HCT116 (cell line): ENCODE measurements around the gene FKBP9. TPM values are rescaled to one million over a fixed set of nuclear protein-coding genes. Genes with fewer than 3 reads are reported as not detected.

Source experiments
- ATAC-seq: fragments of 200-7000 bp; cut with Tn5 transposase; 2 replicates; pipeline ENCODE4 v1.9.1; 2020; ENCODE audit warnings: mild to moderate bottlenecking, moderate library complexity
- BruUV-seq: library from RNA; stranded (reverse); fragments of 400-500 nt; replicated peaks from 2 replicates; lab custom pipeline; 2021; lab: Mats Ljungman, UMichigan
- CTCF ChIA-PET: fragments of 300-600 bp; sonication (Branson Sonifier 250); formaldehyde crosslinking; loops from one replicate; lab custom pipeline; 2021; ENCODE audit warnings: antibody characterized with exemption; lab: Charles Lee
- POLR2A ChIA-PET: fragments of 300-600, 350-600 bp; sonication (Branson Sonifier 250); formaldehyde crosslinking; loops from one replicate; lab custom pipeline; 2021; ENCODE audit warnings: antibody characterized with exemption; lab: Charles Lee
- RAD21 ChIA-PET, 2 experiments: fragments of 300-600 bp; sonication (Branson Sonifier 250); formaldehyde crosslinking; loops; one replicate each; lab custom pipeline; 2023; ENCODE audit warnings: low total read pairs in 2 of 2; ENCODE audit not compliant: uncharacterized antibody in 2 of 2, unreplicated experiment in 2 of 2, low non-redundant PET in 1 of 2; lab: Charles Lee
- DNase-seq: peaks from one replicate; pipeline ENCODE4 v3.0.0-alpha.2; 2010; ENCODE audit warnings: low read depth, low spot score
- H2AFZ ChIP-seq: fragments of 200-600 bp; shearing (Covaris generic), sonication (generic); 2 replicates; pipeline ENCODE4 v1.6.1; 2017; ENCODE audit warnings: low read depth, mixed run types, mixed read lengths, antibody characterized with exemption, low read length; ENCODE audit not compliant: poor library complexity, severe bottlenecking
- H3K27ac ChIP-seq: 2 replicates; pipeline ENCODE4 v1.5.1; 2012; ENCODE audit warnings: low read depth, low read length
- H3K27me3 ChIP-seq: fragments of 200-600 bp; sonication (generic); 2 replicates; pipeline ENCODE4 v1.6.1; 2016; ENCODE audit warnings: mixed run types, low read length, mixed read lengths; ENCODE audit not compliant: insufficient read depth
- H3K36me3 ChIP-seq, 2 experiments: fragments of 200-500 bp in 1 of 2; fragments of 200-600 bp in 1 of 2; sonication (Bioruptor generic) in 1 of 2; sonication (generic) in 1 of 2; 2 replicates each; pipeline versions ENCODE4 v1.5.1 to v1.6.1; 2014 to 2016; ENCODE audit warnings: low read length in 2 of 2, inconsistent platforms in 1 of 2, mixed read lengths in 1 of 2, mixed run types in 1 of 2; ENCODE audit not compliant: insufficient read depth in 2 of 2, control insufficient read depth in 1 of 2
- H3K4me1 ChIP-seq, 2 experiments: fragments of 200-600 bp in 1 of 2; sonication (generic) in 1 of 2; 2 replicates each; pipeline versions ENCODE4 v1.5.1 to v1.6.1; 2012 to 2017; ENCODE audit warnings: low read length in 2 of 2, inconsistent platforms in 1 of 2, mild to moderate bottlenecking in 1 of 2, mixed read lengths in 1 of 2, mixed run types in 1 of 2, moderate library complexity in 1 of 2; ENCODE audit not compliant: insufficient read depth in 2 of 2, control insufficient read depth in 1 of 2
- H3K4me2 ChIP-seq: fragments of 200-600 bp; sonication (generic); 2 replicates; pipeline ENCODE4 v1.6.1; 2017; ENCODE audit warnings: mixed run types, low read length, mixed read lengths
- H3K4me3 ChIP-seq, 2 experiments: fragments of 200-600 bp in 1 of 2; sonication (generic) in 1 of 2; replicated peaks in 1 of 2; 2 replicates each; pipeline ENCODE4 v1.5.1; 2011 to 2016; ENCODE audit warnings: low read length in 2 of 2, control low read depth in 1 of 2, low read depth in 1 of 2, mild to moderate bottlenecking in 1 of 2, mixed read lengths in 1 of 2, mixed run types in 1 of 2
- H3K79me2 ChIP-seq: fragments of 200-600 bp; sonication (generic); 2 replicates; pipeline ENCODE4 v1.6.1; 2017; ENCODE audit warnings: mild to moderate bottlenecking, mixed run types, low read length, moderate library complexity, mixed read lengths; ENCODE audit not compliant: insufficient read depth
- H3K9ac ChIP-seq: fragments of 200-600 bp; sonication (generic); 2 replicates; pipeline ENCODE4 v1.6.1; 2016; ENCODE audit warnings: low read length, mixed read lengths
- H3K9me2 ChIP-seq: fragments of 200-600 bp; sonication (generic), shearing (Covaris generic); 2 replicates; pipeline ENCODE4 v1.6.1; 2017; ENCODE audit warnings: mixed run types, mild to moderate bottlenecking, moderate library complexity; ENCODE audit not compliant: insufficient read depth
- H3K9me3 ChIP-seq, 2 experiments: fragments of 200-500 bp in 1 of 2; fragments of 200-600 bp in 1 of 2; sonication (Bioruptor generic) in 1 of 2; sonication (generic) in 1 of 2; 2 replicates each; pipeline ENCODE4 v1.6.1; 2014 to 2017; ENCODE audit warnings: low read length in 2 of 2, mixed read lengths in 2 of 2, inconsistent platforms in 1 of 2, low read depth in 1 of 2, mild to moderate bottlenecking in 1 of 2, mixed run types in 1 of 2, moderate library complexity in 1 of 2; ENCODE audit not compliant: control insufficient read depth in 1 of 2, insufficient read depth in 1 of 2
- H4K20me1 ChIP-seq: fragments of 200-600 bp; sonication (generic), shearing (Covaris generic); 2 replicates; pipeline ENCODE4 v1.6.1; 2017; ENCODE audit warnings: mixed run types, mild to moderate bottlenecking, moderate library complexity; ENCODE audit not compliant: insufficient read depth
- EZH2 ChIP-seq: fragments of 200-600 bp; sonication (generic); IDR thresholded peaks from 2 replicates; pipeline ENCODE4 v1.6.1; 2017; ENCODE audit warnings: antibody characterized with exemption, mixed run types
- EZH2phosphoT487 ChIP-seq: fragments of 200-600 bp; IDR thresholded peaks from 2 replicates; pipeline ENCODE4 v1.6.1; 2018; ENCODE audit warnings: antibody characterized with exemption, borderline replicate concordance
- MAX ChIP-seq: IDR thresholded peaks from 2 replicates; pipeline ENCODE4 v1.6.1; 2012
- SP1 ChIP-seq: IDR thresholded peaks from 2 replicates; pipeline ENCODE4 v1.6.1; 2012; ENCODE audit warnings: low read depth
- YY1 ChIP-seq: IDR thresholded peaks from 2 replicates; pipeline ENCODE4 v1.6.1; 2011; ENCODE audit warnings: low read length, low read depth, moderate library complexity, mild to moderate bottlenecking; ENCODE audit not compliant: insufficient replicate concordance; ENCODE audit errors: extremely low read depth
- intact Hi-C: fragments of 100-400 bp; cut with micrococcal nuclease; formaldehyde crosslinking; loops from 2 replicates; pipeline ENCODE4 v1.10.0; 2022
- total RNA-seq: library from RNA; stranded (reverse); gene quantifications from one replicate; pipeline ENCODE4 v1.2.1, GENCODE V29; 2021; ENCODE audit not compliant: unreplicated experiment

Gene FKBP9
- total RNA-seq, 1 experiment from 2014 or later = 85.6 TPM

DNA sequence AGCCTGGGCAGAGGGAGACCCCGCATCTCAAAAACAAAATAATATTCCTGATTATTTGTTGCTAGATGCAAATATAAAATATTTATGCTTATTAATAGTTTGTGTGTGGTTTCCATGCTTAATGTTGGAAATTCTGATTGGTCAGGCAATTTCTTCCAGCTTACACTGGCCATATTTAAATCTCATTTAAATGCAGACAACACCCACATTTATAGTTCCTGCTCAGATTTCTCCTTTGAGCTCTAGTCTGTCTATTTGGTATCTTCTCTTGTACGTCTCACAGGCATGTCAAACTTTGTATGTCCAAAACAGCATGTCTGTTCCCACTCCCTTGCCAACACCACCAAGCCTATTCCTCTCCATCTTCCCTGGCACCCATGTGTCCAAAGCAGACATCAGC is 52.5 kb downstream of the FKBP9 start:
- H3K79me2 ChIP-seq = no peaks in the 10 kb centered on the region
- H3K36me3 ChIP-seq = peaks cover 8 to 11% of the 10 kb centered on the region in 2 experiments; a peak in 3 of 4 replicates
- no peaks in the 10 kb centered on the region for H3K9me2 ChIP-seq
- no peaks in the 10 kb centered on the region for H3K4me1 ChIP-seq
- ChIA-PET RAD21 (no interaction called here), POLR2A (no interaction called here), CTCF (no interaction called here)
- no TSS peak for BruUV-seq
- intact Hi-C loops = no loop called here
- DNase-seq (no peak), ATAC-seq (no peak)
- H3K9me3 ChIP-seq = no peaks in the 10 kb centered on the region
- no peaks in the 10 kb centered on the region for H3K27me3 ChIP-seq
- no peak overlapping the region for H3K4me2 ChIP-seq
- TF ChIP-seq MAX (no peak), EZH2 (no peak), SP1 (no peak)
- TF ChIP-seq, all 23 proteins: peak for 0
- no peak overlapping the region for H3K4me3 ChIP-seq
- H3K9ac ChIP-seq = no peak overlapping the region
- H4K20me1 ChIP-seq = no peaks in the 10 kb centered on the region
- no peak overlapping the region for H2AFZ ChIP-seq
- no peak overlapping the region for H3K27ac ChIP-seq

GRCh38 chr7:33012364-33012763 is 55.1 kb downstream of the FKBP9 start:
- intact Hi-C loops = no loop called here
- no peak for DNase-seq
- Histone ChIP-seq H3K4me1 (no peaks in the 10 kb centered on the region), H4K20me1 (no peaks in the 10 kb centered on the region), H3K4me2 (no peak overlapping the region), H3K27ac (no peak overlapping the region), H3K4me3 (no peak overlapping the region), H3K9me3 (no peaks in the 10 kb centered on the region), H3K36me3 (peaks cover 11 to 15% of the 10 kb centered on the region in 2 experiments; a peak in 3 of 4 replicates), H3K9me2 (no peaks in the 10 kb centered on the region), H3K79me2 (no peaks in the 10 kb centered on the region), H3K9ac (no peak overlapping the region), H3K27me3 (no peaks in the 10 kb centered on the region), H2AFZ (no peak overlapping the region)
- TF ChIP-seq EZH2phosphoT487 = no peak
- TF ChIP-seq YY1 = no peak
- ChIA-PET CTCF (no interaction called here), POLR2A (no interaction called here), RAD21 (no interaction called here)
- ATAC-seq = no peak
- no TSS peak for BruUV-seq
